ENCODE measurements around the gene UBE2J1.
A peak's percentile ranks its signal among the peaks of the same experiment; 100 is the strongest.
"Not testable (repeated sequence)": the region's sequence is repeated elsewhere in the genome, so short reads cannot be mapped to it uniquely, and the experiment has no call there.

UBE2J1 gene

DNA sequence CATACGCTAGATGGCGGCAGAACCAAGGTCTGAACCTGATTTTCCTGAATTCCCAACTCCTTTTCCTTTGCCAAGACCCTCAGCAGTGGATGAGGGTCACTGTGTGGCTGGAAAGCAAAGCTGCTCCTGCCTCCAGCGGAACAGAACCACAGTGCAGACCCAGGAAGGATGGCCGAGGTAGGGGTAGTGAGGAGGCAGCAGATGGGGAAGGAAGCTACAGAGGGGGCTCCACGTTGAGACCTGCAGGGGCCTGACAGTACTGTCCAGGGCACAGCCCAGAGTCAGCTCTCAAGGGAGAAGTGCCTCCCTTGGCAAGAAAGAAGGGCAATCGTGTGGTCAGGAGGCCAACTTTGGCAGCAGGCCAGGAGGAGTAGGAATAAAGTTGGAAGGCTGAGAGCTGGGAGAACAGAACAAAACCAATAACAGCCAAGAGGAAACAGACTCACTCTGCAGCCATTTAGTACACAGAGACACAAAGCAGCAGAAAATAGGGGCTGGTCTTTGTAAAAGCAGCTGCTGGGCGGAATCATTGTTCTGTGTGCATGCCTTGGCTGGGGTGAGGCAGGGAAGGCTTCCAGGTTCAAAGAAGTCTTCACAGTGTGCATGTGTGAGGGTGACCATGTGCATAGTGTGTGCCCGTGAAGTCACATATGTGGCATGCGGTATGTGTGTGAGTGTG is 40.5 kb downstream of the UBE2J1 start:
- H3K9me3 ChIP-seq (ENCODE audit: control insufficient read depth, low read length): no peaks in the 10 kb centered on the region
- no peaks in the 10 kb centered on the region for H3K36me3 ChIP-seq (ENCODE audit: control insufficient read depth, insufficient read depth, low read length)
- H3K4me2 ChIP-seq (ENCODE audit: low read length): no peak overlapping the region
- no peaks in the 10 kb centered on the region for H3K79me2 ChIP-seq
- H3K27me3 ChIP-seq (ENCODE audit: control insufficient read depth, insufficient read depth, low read length): no peaks in the 10 kb centered on the region
- H3K27ac ChIP-seq: peak overlapping the region; percentile 21
- TF ChIP-seq, protein P1, sequence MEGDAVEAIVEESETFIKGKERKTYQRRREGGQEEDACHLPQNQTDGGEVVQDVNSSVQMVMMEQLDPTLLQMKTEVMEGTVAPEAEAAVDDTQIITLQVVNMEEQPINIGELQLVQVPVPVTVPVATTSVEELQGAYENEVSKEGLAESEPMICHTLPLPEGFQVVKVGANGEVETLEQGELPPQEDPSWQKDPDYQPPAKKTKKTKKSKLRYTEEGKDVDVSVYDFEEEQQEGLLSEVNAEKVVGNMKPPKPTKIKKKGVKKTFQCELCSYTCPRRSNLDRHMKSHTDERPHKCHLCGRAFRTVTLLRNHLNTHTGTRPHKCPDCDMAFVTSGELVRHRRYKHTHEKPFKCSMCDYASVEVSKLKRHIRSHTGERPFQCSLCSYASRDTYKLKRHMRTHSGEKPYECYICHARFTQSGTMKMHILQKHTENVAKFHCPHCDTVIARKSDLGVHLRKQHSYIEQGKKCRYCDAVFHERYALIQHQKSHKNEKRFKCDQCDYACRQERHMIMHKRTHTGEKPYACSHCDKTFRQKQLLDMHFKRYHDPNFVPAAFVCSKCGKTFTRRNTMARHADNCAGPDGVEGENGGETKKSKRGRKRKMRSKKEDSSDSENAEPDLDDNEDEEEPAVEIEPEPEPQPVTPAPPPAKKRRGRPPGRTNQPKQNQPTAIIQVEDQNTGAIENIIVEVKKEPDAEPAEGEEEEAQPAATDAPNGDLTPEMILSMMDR (IDR thresholded peaks at IDR 0.05): no peak
- no peak overlapping the region for H3K4me3 ChIP-seq (ENCODE audit: low read depth, low read length)
- H3K4me1 ChIP-seq: no peaks in the 10 kb centered on the region
- no peak overlapping the region for H3K9ac ChIP-seq
- H2AFZ ChIP-seq: peak overlapping the region; percentile 56

DNA sequence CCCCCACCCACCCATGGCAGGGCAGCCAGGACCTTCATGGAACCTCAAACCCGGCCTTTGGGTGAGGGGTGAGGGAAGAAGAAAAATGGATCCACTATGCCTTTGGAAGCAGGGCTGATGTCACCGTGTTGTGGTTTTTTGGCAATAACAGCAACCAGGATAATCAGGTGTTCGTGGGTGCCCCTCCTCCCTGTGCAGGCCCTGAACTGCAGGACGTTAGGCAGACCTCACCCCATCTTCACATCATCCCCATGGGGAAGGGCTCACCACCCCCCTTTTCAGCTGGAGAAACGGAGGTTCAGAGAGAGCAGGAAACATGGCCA is 41.0 kb downstream of the UBE2J1 start:
- Histone ChIP-seq H3K9ac (no peak overlapping the region), H3K4me2 (ENCODE audit: low read length) (no peak overlapping the region), H3K27ac (no peak overlapping the region), H3K79me2 (no peaks in the 10 kb centered on the region), H3K4me3 (ENCODE audit: low read depth, low read length) (no peak overlapping the region), H3K36me3 (ENCODE audit: control insufficient read depth, insufficient read depth, low read length) (no peaks in the 10 kb centered on the region), H3K9me3 (ENCODE audit: control insufficient read depth, low read length) (no peaks in the 10 kb centered on the region), H3K27me3 (ENCODE audit: control insufficient read depth, insufficient read depth, low read length) (no peaks in the 10 kb centered on the region), H2AFZ (no peak overlapping the region), H3K4me1 (no peaks in the 10 kb centered on the region)
- TF ChIP-seq, protein P1 (IDR thresholded peaks at IDR 0.05): peak; percentile 38

DNA sequence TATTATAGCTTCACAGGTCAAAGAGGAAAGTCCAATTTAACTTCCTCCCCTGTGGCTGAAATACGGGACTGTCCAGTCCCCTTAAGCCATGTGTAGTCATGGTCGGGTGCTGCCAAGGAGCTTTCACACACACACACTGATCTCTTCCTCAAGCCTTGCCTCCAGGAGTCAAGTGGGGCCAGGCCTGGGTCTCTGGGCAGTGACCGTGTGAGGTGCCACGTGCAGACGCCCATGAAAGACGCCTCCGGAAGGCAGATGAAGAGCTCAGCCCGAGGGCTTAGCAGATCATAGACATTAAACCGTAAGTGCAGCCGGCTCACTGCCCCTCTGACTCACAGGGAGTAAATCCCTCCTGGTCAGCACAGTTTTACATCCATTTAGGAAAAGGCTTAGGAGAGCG is 41.6 kb downstream of the UBE2J1 start:
- Histone ChIP-seq H3K27ac (no peak overlapping the region), H2AFZ (no peak overlapping the region), H3K9me3 (ENCODE audit: control insufficient read depth, low read length) (no peaks in the 10 kb centered on the region), H3K4me3 (ENCODE audit: low read depth, low read length) (no peak overlapping the region), H3K36me3 (ENCODE audit: control insufficient read depth, insufficient read depth, low read length) (no peaks in the 10 kb centered on the region), H3K4me2 (ENCODE audit: low read length) (no peak overlapping the region), H3K79me2 (no peaks in the 10 kb centered on the region), H3K9ac (no peak overlapping the region), H3K4me1 (no peaks in the 10 kb centered on the region), H3K27me3 (ENCODE audit: control insufficient read depth, insufficient read depth, low read length) (no peaks in the 10 kb centered on the region)
- TF ChIP-seq, protein P1 (IDR thresholded peaks at IDR 0.05): no peak

DNA sequence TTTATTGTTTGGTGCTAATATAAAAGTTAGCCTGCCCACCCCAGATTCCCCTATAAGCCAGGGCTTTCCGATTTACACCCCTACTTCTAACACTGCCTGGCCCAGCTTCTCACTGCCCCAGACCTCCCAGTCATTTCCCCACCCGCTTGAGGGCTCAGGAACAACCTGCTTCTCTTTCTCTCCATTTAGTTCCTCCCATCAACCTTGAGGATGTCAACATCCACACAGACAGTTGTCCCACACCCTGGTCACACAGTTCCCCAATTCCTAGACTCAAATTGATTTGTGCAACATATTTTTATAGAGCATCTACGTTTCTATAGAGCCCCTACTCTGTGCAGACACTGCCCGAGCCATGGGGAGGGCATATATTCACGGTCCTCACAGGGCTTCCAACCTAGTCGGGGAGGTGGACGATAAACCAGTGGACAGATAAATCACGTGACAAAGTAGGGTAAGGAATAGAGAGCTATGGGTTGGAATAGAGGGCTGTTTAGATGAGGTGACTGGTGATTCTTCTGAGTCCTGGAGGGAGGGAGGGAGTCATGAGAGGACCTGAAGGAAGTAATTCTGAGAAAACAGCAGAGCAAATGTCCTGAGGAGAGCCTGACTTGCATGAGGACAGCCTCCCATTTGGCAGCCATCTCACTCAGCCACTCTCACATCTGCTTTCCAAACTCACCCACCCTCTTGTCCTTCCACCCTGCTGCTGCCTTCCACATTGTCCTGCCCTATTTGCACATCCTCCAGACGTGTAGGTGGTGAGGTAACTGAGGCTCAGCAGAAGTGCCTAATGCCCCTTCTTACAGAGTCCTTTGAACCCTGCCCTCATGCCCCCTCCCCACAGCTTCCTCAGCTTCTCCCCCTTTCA is 43.8 kb downstream of the UBE2J1 start:
- Histone ChIP-seq H3K9me3 (ENCODE audit: control insufficient read depth, low read length) (no peaks in the 10 kb centered on the region), H3K79me2 (no peaks in the 10 kb centered on the region), H3K9ac (no peak overlapping the region), H3K4me2 (ENCODE audit: low read length) (no peak overlapping the region), H3K36me3 (ENCODE audit: control insufficient read depth, insufficient read depth, low read length) (no peaks in the 10 kb centered on the region), H3K4me3 (ENCODE audit: low read depth, low read length) (no peak overlapping the region), H3K27me3 (ENCODE audit: control insufficient read depth, insufficient read depth, low read length) (no peaks in the 10 kb centered on the region), H3K27ac (no peak overlapping the region), H2AFZ (no peak overlapping the region), H3K4me1 (no peaks in the 10 kb centered on the region)
- TF ChIP-seq, protein P1 (IDR thresholded peaks at IDR 0.05): no peak

DNA sequence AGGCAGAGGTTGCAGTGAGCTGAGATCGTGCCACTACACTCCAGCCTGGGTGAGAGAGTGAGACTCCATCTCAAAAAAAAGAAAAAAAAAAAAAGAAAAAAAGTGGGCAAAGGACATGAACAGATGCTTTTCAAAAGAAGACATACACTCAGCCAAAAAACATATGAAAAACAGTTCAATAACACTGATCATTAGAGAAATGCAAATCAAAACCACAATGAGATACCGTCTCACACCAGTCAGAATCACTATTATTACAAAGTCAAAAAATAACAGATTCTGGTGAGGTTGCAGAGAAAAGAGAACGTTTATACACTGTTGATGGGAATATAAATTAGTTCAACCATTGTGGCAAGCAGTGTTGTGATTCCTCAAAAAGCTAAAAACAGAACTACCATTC is 48.0 kb downstream of the UBE2J1 start:
- H3K27ac ChIP-seq; H3K79me2 ChIP-seq; H3K4me3 ChIP-seq (ENCODE audit: low read depth, low read length); H3K27me3 ChIP-seq (ENCODE audit: control insufficient read depth, insufficient read depth, low read length); H2AFZ ChIP-seq; H3K9me3 ChIP-seq (ENCODE audit: control insufficient read depth, low read length); H3K4me2 ChIP-seq (ENCODE audit: low read length); H3K36me3 ChIP-seq (ENCODE audit: control insufficient read depth, insufficient read depth, low read length); H3K9ac ChIP-seq; H3K4me1 ChIP-seq: not testable (repeated sequence)
